Stimulated activated naive CD4-positive, alpha-beta T cell (primary cell): ENCODE data around the gene CCDC9B.

Experiments
- DNase-seq, 6 experiments: peaks; one replicate each; lab custom pipeline; 2025; lab: John Stamatoyannopoulos, UW

CCDC9B gene

DNA sequence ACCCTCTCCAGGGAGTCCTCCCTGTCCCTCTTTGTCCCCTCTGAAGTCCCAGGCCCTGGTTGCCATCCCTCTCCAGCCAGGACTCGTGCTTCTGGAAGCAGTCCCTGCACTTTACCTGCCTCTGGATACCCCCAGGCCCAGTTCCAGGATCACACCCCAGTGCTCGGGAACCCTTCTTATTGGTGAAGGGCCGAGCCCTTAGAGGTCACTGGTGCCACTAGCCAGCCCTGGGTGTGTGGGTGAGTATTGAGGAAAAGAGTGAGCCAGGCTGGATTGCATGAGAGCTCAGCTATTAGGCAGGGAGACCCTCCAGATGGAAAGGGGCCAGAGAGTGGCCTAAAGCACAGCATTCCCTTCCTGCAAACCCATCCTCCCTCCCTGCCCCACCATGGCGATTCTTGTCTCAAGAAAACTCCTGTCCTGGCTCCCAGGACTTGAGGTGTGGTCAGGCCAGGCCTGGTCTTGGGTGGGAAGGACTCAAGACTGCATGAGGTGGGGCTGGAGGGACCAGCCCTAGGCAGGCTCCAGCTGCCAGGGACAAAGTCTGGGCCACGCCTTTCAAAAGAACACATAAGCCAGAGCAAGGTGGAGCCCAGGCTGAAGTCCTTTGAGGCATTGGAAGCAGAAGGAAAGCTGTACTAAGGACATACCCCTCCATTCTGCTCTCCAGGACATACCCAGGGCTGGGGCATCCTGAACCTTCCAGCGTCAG is 5.3 kb upstream of the CCDC9B start:
- no peak for DNase-seq

DNA sequence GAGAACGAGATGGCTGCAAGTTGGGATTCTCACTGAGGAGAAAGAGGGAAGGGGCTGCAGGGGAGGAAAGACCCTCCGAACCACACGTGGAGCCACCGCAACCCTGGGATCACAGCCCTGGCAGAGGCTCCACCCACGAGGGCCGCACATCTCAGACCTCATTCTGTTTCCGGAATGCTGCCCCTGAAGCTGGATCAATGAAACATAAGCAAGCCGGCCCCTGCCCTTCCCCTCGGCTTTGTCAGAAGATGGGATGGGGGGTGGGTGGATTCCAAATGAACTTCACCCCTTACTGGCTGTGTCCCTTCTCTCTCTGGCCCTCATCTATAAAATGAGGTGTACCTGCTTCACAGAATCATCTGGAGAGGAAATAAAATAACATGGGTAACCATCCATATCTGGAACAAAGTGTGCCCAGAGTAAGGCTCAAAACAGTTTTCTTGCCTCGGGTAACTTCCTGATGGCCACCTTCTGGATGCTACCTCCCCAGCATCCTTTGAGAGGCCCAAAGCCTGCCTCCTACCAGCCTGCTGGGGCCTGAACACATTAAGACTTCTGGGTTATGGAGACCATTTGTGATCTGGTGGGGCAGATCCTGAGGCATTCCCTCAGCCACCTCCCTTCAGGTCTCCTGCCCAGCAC is 4.6 kb upstream of the CCDC9B start:
- DNase-seq, result no peak

GRCh38 chr15:40344631-40345120 is 3.9 kb upstream of the CCDC9B start:
- peak; percentile 43 to 74 (median 56) for DNase-seq

DNA sequence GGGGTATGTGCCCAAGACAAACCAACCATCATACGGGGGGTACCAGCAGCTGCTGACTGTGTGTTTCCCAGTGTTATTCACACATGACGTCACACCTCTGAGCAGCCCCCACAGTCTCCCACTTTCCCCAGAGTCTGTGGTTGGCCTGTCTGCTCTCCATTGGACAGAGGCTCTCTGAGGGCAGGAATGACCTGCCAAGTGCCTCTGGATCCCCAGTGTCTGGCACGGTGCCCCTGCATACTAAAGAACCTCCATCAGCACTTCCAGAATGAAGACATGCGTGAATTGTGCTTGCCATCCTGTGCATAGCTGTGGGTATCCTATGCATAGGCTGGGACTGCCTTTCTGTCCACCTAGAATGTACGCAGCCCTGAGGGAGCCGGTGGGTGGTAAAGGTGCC is 3.5 kb upstream of the CCDC9B start:
- DNase-seq, result no peak

DNA sequence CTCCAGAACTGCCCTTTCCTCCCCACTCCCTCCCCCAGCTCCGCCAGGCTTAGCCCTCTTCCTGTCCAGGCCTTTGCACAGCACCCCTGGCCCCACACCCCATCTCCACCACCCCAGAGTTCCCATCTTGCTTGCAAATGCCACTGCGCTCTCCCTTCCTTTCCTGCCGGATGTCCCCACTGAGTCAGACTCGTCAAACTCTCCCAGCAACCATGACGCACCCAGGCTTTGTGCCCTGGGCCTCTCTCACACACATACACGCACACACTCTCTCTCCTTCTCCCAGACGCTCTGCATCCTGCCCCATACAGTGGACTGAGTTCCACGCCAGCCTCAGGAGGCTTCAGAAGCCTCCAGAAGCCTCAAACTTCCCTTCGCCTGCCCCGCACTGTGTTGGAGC is 2.8 kb upstream of the CCDC9B start:
- no peak for DNase-seq

- no peak for DNase-seq
Measured at GRCh38 chr15:40342416-40343320, 1.9 kb upstream of the CCDC9B start.

DNA sequence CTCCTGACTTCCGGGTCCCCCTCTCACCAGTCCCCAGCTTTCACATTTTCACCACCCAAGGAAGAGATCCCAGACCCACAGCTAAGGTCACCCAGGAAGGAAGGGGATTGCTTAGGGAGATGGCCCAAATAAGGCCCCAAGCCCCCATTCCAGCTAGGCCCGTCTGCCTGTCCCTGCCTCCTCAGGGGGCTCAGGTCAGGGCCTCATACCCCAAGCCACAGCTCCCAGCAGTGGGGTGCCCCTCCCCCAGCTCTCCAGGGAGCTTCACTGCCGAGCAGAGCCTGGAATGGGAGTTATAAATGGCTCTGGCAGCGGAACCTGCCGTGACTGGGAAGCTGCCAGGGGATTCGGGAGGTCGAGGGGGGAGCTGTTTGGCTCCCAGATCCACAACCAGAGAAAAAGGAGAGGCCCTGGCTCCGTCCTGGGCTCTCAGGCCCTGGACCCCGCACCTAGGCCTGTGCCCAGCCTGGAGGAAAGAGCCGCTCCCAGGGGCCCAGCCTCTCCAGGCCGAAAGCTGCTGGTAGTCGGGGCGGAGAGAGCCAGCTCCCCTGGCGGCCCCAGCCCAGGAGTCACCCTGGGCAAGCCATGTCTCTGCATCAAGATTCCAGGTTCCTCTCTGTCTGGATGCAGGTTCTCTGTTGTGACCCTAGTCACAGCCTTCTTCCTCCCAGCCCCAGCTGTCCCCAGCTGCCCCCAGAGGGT is 550 bp downstream of the CCDC9B start:
- DNase-seq, result no peak

DNA sequence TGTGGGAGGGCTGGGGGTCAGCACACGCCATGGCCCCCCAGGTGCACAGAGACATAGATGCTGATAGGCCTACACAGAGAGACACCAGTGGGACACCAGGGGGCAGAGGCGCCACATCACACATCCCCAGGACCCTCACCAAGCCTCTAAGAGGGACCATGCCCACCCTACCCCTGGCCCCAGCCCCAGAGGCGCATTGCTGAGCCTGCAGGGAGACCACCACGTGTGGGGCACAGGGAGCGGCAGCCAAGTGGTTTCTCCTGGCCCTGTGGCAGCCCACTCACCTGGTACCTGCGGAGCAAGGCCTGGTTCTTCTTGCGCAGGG is 1.2 kb downstream of the CCDC9B start:
- DNase-seq, result no peak

DNA sequence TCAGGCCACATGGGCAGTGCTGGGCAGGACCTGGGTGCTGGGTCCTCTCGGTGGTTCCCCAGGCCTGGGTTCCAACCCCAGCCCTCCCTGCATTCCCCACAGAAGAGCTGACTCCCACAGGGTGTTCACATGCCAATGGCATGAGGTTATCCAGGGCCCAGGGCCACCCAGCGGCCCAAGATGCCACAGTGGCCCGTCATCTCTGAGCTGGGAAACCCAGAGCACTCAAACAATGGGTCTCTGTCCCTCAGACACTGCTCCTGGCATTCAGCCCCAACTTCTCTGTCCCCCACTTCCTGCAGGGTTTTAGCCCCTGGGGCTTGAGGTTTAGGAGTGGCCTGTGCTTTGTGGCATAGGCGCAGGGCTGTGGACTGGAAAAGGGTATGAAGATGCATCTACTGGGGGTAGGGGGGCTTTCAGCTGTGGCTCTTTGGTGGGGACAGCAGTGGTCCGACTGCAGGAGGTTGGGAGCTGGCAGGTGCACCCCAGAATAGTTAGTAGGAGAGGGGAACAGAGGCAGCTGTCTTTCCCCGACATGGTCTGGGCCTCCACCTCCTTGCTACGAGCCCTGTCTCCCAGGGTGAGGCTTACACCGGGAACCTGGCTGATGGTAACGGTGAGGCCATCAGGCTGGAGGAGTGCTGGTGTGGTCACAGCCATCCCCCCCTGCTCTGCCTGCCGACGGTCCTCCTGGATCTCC is 1.7 kb downstream of the CCDC9B start:
- DNase-seq, result no peak

- peak; percentile 50 to 78 (median 70) for DNase-seq
Measured at GRCh38 chr15:40338041-40338657, 2.6 kb downstream of the CCDC9B start.

- no peak for DNase-seq
Measured at GRCh38 chr15:40337597-40337996, 3.1 kb downstream of the CCDC9B start.

GRCh38 chr15:40336744-40337122 is 4.0 kb downstream of the CCDC9B start:
- DNase-seq, result peak in 3 of 6 experiments; percentile 2 to 13 (median 7)

GRCh38 chr15:40335938-40336743 is 4.6 kb downstream of the CCDC9B start:
- no peak for DNase-seq

DNA sequence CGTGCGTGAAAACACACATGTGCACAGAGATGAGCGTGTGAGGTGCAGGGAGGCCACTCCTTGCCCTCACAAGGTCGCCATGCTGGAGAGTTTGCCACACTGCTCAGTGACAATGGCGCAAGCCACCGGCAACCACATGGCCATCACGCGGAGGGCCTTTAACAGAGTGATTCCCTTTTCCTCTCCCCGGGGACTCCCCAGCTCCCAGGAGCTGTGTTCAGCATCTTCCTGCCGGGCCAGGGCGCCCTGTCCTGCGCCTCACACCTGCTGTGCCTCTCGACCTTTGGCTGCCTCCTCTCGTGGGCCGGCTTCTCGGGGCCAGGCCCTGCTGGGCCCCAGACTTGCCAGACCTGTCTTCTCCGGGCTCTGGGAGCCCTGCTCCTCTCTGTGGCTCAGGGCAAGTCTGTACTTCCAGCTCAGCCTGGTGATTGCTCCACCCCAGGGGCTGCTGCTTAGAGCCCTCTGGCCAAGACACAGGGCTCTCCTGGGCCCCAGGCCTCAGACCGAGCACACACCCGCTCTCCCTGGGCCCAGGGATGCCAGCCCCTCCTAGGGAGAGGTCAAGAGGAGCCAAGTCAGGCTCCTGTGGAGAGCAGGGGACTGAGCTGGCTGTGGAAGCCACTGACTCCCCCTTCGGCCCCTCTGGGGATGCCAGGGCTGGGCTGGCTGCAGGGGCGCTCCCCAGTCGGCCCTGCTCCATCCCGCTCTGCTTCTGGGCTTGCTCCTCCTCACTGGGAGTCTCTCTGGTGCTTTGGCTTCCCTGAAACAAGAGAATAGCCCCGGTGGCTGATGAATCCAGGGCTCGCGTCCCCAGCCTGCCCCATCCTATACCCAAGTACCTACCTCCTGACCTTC is 5.6 kb downstream of the CCDC9B start:
- DNase-seq, result no peak

GRCh38 chr15:40334541-40334940 is 6.2 kb downstream of the CCDC9B start:
- no peak for DNase-seq

DNA sequence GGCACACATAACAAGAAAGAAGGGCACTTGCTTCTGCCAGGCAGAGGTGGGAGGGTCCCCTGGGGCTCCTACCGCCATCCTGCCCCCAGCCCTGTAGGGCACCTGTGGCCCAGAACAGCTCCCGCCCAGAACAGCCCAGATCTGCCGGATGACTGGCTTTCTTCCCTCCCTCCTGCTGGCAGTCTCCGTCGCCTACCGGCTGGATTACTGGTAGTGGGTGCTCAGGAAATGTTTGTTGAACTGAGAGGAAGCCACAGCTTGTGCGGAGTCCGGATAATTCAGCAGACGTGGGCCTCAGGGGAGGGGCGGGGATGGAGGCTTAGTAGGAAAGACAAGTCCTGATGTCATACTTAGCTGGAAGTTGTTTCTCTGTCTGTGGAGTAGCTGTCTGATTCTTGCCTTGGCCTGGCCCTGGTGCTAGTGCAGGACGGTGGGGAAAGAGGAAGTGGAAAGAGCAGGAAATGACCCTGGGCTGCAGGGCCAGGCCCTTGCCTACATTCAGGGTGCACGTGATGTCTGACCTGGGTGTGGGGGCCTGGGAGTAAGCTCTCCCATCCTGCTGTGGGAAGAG is 6.7 kb downstream of the CCDC9B start:
- peak; percentile 9 to 51 (median 31) for DNase-seq

DNA sequence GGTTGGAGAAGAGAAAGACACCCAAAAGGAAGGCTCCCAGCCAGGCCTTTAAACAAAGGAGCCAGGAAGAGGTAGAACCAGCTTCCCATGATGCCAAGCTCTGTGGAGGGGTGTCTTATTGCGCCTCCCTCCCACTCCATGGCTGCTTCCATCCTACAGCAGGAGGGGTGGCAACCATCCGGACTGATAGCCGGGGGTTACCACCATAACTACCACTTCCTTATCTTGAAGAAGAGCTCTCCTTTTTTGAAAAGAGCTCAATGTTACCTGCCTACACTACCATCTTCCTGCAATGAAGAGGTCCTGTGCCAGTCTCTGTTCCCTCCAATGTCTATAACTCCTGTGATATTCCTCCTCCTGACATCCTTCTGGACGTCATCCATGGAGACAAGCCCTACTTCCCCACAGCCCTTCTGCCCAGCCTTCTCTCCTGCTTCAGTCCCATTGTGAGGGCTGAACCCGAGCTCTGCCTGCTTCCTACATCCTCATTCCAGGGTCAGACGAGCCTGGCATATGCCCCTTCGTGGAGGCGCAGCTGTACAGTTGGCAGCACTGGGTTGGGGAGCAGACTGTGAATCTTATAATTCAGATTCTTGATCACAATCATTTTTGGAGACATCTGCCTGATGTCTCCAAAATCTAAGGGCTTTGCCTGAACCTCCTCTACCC is 8.5 kb downstream of the CCDC9B start:
- DNase-seq, result no peak

- no peak for DNase-seq
Measured at GRCh38 chr15:40331637-40332036, 9.1 kb downstream of the CCDC9B start.
